ENCODE results near the gene RDH12.

Gene RDH12

DNA sequence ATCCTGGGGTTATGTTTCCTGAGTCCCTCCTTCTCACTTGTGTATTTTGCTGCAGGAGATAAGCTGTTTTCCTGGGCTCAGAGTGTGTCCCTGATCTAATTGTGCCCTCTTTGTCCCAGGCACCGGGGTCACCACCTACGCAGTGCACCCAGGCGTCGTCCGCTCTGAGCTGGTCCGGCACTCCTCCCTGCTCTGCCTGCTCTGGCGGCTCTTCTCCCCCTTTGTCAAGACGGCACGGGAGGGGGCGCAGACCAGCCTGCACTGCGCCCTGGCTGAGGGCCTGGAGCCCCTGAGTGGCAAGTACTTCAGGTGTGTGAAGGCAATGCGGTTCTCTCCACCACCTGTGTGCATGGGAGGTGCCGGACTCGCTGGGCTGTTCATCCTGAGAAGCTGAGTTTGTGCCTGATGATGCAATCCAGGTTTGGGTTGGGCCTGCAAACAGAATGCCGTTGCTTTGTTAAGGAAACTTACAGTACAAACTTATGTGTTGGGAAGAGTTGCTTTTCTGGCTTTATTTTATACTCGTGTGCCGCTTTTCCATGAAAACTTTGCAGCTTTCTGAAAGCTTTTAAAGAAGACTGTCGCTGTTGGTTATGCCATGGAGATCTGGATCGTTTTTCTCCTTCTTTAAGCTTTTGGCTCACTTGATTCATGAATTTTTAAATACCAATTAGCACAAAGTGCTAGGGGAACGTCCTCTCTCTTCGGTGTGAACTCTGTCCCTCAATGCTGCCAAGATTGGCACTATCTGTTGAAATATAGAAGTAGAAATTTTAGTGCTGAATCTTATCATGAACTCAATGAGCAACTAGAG, 27.6 kb downstream of the RDH12 start:
- Histone ChIP-seq H3K4me3 (ENCODE audit: severe bottlenecking) (no peak overlapping the region), H3K36me3 (ENCODE audit: low read depth) (no peaks in the 10 kb centered on the region), H3K9me3 (ENCODE audit: severe bottlenecking) (no peaks in the 10 kb centered on the region), H3K27me3 (ENCODE audit: insufficient read depth, poor library complexity, severe bottlenecking) (no peaks in the 10 kb centered on the region), H3K4me1 (ENCODE audit: insufficient read depth, poor library complexity, severe bottlenecking) (no peaks in the 10 kb centered on the region), H3K27ac (ENCODE audit: poor library complexity, severe bottlenecking) (no peak overlapping the region)
- DNase-seq (ENCODE audit: low spot score) (no peak), ATAC-seq (ENCODE audit: low read depth) (peak; percentile 48; the same call in 1 of the 3 replicates)
- TF ChIP-seq, protein P1, sequence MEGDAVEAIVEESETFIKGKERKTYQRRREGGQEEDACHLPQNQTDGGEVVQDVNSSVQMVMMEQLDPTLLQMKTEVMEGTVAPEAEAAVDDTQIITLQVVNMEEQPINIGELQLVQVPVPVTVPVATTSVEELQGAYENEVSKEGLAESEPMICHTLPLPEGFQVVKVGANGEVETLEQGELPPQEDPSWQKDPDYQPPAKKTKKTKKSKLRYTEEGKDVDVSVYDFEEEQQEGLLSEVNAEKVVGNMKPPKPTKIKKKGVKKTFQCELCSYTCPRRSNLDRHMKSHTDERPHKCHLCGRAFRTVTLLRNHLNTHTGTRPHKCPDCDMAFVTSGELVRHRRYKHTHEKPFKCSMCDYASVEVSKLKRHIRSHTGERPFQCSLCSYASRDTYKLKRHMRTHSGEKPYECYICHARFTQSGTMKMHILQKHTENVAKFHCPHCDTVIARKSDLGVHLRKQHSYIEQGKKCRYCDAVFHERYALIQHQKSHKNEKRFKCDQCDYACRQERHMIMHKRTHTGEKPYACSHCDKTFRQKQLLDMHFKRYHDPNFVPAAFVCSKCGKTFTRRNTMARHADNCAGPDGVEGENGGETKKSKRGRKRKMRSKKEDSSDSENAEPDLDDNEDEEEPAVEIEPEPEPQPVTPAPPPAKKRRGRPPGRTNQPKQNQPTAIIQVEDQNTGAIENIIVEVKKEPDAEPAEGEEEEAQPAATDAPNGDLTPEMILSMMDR (IDR thresholded peaks at IDR 0.05; ENCODE audit: poor library complexity, severe bottlenecking): no peak

DNA sequence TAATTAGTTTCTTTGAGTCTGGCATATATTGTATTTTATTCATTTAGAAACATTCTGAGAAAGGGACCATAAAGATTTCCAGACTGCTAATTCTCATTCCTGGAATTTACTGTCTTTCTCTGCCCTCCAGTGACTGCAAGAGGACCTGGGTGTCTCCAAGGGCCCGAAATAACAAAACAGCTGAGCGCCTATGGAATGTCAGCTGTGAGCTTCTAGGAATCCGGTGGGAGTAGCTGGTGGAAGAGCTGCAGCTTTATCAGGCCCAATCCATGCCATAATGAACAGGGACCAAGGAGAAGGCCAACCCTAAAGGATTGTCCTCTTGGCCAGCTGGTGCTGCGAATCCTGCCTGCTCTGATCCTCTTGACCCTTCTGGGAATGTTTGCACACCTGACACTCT, 31.9 kb downstream of the RDH12 start:
- ATAC-seq (ENCODE audit: low read depth) (no peak), DNase-seq (ENCODE audit: low spot score) (no peak)
- Histone ChIP-seq H3K9me3 (ENCODE audit: severe bottlenecking) (no peaks in the 10 kb centered on the region), H3K27ac (ENCODE audit: poor library complexity, severe bottlenecking) (no peak overlapping the region), H3K4me1 (ENCODE audit: insufficient read depth, poor library complexity, severe bottlenecking) (no peaks in the 10 kb centered on the region), H3K36me3 (ENCODE audit: low read depth) (no peaks in the 10 kb centered on the region), H3K4me3 (ENCODE audit: severe bottlenecking) (no peak overlapping the region), H3K27me3 (ENCODE audit: insufficient read depth, poor library complexity, severe bottlenecking) (no peaks in the 10 kb centered on the region)
- TF ChIP-seq, protein P1 (IDR thresholded peaks at IDR 0.05; ENCODE audit: poor library complexity, severe bottlenecking): no peak

DNA sequence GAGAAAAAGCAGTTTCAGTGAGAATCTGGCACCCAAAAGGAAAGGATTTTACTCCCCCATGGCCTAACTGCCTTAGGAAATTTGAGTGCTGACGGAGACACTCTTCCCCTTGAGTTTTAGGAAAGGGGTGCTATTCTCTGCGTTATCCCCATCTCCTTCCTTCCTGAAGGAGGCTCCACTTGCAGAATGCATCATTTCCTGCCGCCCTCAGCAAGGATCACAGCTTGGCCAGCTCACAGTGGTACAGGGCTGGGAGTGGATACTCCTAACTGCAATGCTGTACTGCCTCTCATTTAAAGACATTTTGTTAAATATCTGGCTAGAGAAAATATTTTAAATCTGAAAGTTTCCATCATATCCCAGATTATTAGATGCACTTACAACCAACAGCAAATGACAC, 33.0 kb downstream of the RDH12 start:
- Histone ChIP-seq H3K27ac (ENCODE audit: poor library complexity, severe bottlenecking) (no peak overlapping the region), H3K36me3 (ENCODE audit: low read depth) (no peaks in the 10 kb centered on the region), H3K4me1 (ENCODE audit: insufficient read depth, poor library complexity, severe bottlenecking) (peaks cover 3% of the 10 kb centered on the region), H3K9me3 (ENCODE audit: severe bottlenecking) (no peaks in the 10 kb centered on the region), H3K4me3 (ENCODE audit: severe bottlenecking) (no peak overlapping the region), H3K27me3 (ENCODE audit: insufficient read depth, poor library complexity, severe bottlenecking) (no peaks in the 10 kb centered on the region)
- DNase-seq (ENCODE audit: low spot score) (no peak), ATAC-seq (ENCODE audit: low read depth) (no peak)
- TF ChIP-seq, protein P1 (IDR thresholded peaks at IDR 0.05; ENCODE audit: poor library complexity, severe bottlenecking): no peak

DNA sequence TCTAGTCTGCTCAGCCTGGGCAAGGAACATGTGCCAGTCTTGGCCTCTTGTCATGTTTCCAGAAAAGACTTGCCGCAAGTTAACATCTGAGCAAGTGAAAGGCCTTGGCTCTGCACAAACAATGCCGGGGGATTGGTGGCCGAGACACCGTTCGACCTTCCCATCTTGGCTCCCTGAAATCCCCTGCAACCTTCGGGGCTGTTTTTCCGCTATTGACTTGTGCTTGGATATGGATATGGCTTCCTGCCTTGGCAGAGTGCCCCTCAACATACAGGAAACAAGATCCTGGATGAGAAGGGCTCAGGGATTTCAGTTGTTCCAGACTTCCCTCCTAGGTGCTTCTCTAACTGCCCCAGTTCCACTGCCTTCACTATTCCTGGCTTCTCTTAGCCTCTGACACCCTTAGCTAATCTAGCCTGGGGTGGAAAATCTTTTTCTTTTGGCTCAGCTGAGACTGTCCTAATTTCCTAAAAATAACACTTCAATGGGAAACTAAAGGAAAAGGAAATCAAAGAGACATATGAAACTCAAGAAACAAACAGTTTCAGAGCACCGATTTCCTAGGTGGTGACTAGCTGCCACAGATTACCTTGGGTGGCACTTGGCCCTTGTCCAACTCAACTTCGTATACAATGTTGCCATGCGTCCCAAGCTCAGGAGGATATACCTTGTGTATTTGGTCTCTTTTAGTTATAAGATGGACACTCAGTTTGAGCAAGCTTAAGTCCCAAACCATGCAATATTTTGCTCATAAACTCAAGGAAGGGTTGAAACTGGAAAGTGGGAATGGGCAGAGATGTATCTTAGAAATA, 33.9 kb downstream of the RDH12 start:
- no peak for DNase-seq (ENCODE audit: low spot score)

More for the DNA sequence above, 33.9 kb downstream of the RDH12 start:
- Histone ChIP-seq H3K4me3 (ENCODE audit: severe bottlenecking) (no peak overlapping the region), H3K27me3 (ENCODE audit: insufficient read depth, poor library complexity, severe bottlenecking) (no peaks in the 10 kb centered on the region), H3K36me3 (ENCODE audit: low read depth) (no peaks in the 10 kb centered on the region), H3K4me1 (ENCODE audit: insufficient read depth, poor library complexity, severe bottlenecking) (peaks cover 3% of the 10 kb centered on the region), H3K9me3 (ENCODE audit: severe bottlenecking) (no peaks in the 10 kb centered on the region), H3K27ac (ENCODE audit: poor library complexity, severe bottlenecking) (no peak overlapping the region)
- TF ChIP-seq, protein P1 (IDR thresholded peaks at IDR 0.05; ENCODE audit: poor library complexity, severe bottlenecking): no peak
- no peak for ATAC-seq (ENCODE audit: low read depth)
